ENCODE measurements around the gene TERT.

The TERT gene

DNA sequence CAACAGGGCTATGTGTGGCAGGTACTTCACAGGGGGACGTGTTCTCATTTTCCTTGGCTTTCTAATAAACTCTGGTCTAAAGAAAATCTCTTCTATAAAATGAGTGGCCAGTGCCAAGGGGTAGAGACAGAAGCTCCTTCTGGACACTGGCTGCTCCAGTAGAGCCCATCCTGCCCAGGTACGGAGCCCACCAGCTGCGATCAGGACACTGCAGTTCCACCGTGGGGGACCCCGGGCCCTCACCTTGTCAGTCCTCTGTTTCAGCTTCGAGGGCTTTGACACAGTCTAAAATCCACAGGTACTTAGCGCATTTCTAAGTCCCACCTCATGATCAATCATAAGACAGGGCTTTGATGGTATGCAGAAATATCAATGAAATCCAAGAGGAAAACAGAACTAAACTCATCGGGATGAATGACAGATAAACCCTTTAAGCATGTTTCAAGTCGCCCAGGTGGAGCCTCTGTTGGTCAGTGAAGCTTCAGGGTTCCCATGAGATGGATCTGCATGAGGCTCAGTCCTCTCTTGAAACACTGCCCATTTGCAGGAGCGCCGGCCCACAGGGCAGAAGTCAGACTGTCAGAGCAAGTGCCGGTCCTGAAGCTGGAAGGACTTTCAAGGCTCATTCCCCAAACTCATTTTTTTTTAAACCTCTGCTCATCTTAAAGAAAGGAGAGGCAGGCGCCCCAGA lies 20.3 kb upstream of the TERT start:
- peaks cover 0 to 3% of the 10 kb centered on the region in 2 donors for H3K4me1 ChIP-seq (ENCODE audit: control insufficient read depth in 1 of 2, insufficient read depth in 2 of 2, low read length in 2 of 2)
- H3K4me3 ChIP-seq (ENCODE audit: low read depth in 1 of 2, low read length in 2 of 2): peak overlapping the region in 1 of 2 donors; percentile 42
- no peaks in the 10 kb centered on the region for H3K9me3 ChIP-seq (ENCODE audit: control insufficient read depth in 1 of 2, low read length in 2 of 2)
- H3K27ac ChIP-seq (ENCODE audit: low read length): no peak overlapping the region
- H3K27me3 ChIP-seq (ENCODE audit: low read depth, low read length): no peaks in the 10 kb centered on the region
- peaks cover 22 to 28% of the 10 kb centered on the region in 2 donors for H3K36me3 ChIP-seq (ENCODE audit: control insufficient read depth in 1 of 2, insufficient read depth in 2 of 2, low read length in 2 of 2)

DNA sequence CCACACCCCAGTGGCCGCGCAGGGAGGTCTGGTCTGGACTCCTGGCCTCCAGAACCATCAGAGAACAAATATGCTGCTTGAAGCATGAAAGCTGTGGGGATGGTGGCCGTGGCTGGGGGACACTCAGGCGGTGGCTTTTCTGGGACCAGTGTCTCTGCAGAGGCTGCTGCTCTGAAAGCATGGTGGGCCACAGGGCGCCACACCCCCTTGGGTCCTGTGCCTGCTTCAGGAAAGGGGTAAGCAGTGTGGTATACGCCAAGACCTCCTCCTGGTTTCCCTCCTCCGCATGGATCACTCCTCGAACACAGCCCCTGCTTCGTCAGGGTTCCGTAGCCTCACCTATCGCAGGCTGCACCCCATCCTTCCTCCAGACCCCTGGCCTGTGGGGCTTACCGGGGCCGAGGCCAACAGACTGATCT lies 19.7 kb upstream of the TERT start:
- H3K4me1 ChIP-seq (ENCODE audit: control insufficient read depth in 1 of 2, insufficient read depth in 2 of 2, low read length in 2 of 2): peaks cover 0 to 3% of the 10 kb centered on the region in 2 donors
- no peaks in the 10 kb centered on the region for H3K9me3 ChIP-seq (ENCODE audit: control insufficient read depth in 1 of 2, low read length in 2 of 2)
- H3K27me3 ChIP-seq (ENCODE audit: low read depth, low read length): no peaks in the 10 kb centered on the region
- H3K4me3 ChIP-seq (ENCODE audit: low read depth in 1 of 2, low read length in 2 of 2): no peak overlapping the region
- peaks cover 16 to 22% of the 10 kb centered on the region in 2 donors for H3K36me3 ChIP-seq (ENCODE audit: control insufficient read depth in 1 of 2, insufficient read depth in 2 of 2, low read length in 2 of 2)
- H3K27ac ChIP-seq (ENCODE audit: low read length): no peak overlapping the region

DNA sequence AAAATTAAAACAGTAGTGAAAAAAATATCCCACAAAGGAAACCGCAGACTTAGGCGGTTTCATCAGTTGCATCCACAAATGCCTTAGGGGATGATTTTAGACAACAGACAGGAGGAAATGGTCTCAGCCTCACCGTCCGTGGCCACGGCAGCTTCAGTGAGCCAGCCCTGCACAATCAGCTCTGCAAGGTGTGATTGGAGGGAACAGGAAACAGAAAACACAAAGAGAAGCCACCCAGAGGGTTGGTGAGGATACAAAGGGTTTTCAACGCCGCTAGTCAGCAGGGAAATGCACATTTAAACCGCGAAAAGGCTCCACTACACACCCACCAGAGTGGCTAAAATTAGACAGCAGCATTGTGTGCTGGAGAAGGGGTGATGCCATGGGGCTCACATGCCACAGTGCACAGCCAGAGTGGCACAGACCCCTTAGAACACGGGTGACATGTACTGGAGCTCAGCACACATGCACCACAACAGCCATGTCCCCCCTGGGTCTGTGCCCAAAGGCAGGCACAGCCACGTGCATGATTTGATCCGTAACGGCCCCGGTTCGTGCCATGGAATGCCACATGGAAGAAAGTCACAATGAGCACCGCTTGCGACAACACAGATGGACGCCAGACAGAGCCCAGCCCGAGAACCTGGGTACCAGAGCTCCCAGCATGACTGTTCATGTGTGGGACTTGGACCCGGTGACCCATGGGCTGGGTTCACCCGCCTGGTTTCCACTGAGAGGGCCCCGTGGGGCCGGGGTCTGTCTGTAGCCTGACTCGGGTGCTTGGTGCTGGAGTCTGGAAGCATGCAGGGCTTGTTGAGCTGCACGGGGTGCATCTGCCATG lies 18.3 kb upstream of the TERT start:
- no peaks in the 10 kb centered on the region for H3K27me3 ChIP-seq (ENCODE audit: low read depth, low read length)
- peaks cover 7 to 8% of the 10 kb centered on the region in 2 donors for H3K36me3 ChIP-seq (ENCODE audit: control insufficient read depth in 1 of 2, insufficient read depth in 2 of 2, low read length in 2 of 2)
- no peak overlapping the region for H3K4me3 ChIP-seq (ENCODE audit: low read depth in 1 of 2, low read length in 2 of 2)
- H3K9me3 ChIP-seq (ENCODE audit: control insufficient read depth in 1 of 2, low read length in 2 of 2): no peaks in the 10 kb centered on the region
- H3K4me1 ChIP-seq (ENCODE audit: control insufficient read depth in 1 of 2, insufficient read depth in 2 of 2, low read length in 2 of 2): peaks cover 0 to 3% of the 10 kb centered on the region in 2 donors
- no peak overlapping the region for H3K27ac ChIP-seq (ENCODE audit: low read length)

DNA sequence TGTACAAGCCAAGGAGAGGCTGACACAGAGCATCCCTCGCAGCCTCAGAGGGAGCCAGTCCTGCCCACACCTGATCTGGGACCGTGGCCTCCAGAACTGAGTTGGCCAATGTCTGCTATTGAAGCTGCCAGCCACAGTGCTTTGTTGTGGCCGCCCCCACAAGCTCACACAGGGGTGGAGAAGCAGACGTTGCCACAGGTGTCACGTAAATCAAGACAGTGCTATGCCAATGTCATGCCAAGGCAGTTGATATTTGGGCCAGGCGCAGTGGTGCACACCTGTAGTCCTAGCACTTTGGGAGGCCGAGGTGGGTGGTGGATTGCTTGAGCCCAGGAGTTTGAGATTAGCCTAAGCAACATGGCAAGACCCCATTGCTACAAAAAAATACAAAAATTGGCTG lies 17.3 kb upstream of the TERT start:
- Histone ChIP-seq H3K27me3 (ENCODE audit: low read depth, low read length) (no peaks in the 10 kb centered on the region), H3K27ac (ENCODE audit: low read length) (no peak overlapping the region), H3K4me3 (ENCODE audit: low read depth in 1 of 2, low read length in 2 of 2) (no peak overlapping the region), H3K4me1 (ENCODE audit: control insufficient read depth in 1 of 2, insufficient read depth in 2 of 2, low read length in 2 of 2) (peaks cover 0 to 3% of the 10 kb centered on the region in 2 donors), H3K9me3 (ENCODE audit: control insufficient read depth in 1 of 2, low read length in 2 of 2) (no peaks in the 10 kb centered on the region), H3K36me3 (ENCODE audit: control insufficient read depth in 1 of 2, insufficient read depth in 2 of 2, low read length in 2 of 2) (no peaks in the 10 kb centered on the region)

DNA sequence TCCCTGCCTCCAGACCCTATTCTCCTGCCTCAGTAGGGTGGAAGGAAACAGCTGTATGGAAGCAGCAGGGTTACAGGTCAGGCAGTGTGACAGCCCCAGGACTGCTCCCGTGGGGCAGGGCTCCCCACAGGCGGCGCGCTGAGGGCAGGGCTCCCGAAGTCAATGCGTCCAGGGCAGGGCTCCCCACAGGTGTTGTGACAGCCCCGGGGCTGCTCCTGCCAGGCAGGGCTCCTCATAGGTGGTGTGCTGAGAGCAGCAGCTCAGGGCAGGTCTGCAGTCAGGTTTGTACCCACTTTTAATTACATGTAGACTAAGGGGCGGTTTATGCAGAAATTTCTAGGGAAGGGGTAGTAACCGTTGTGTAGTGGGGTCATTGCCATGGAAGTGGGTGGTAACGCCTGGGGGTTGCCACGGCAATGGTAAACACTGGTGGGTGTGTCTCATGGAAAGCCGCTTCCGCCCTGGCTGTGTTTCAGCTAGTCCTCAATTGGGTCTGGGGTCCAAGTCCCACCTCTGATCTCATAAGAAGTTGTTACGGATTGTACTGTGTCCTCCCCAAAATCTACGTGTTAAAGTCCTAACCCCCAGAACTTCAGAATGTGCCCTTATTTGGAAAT lies 16.7 kb upstream of the TERT start:
- H3K27me3 ChIP-seq (ENCODE audit: low read depth, low read length): no peaks in the 10 kb centered on the region

DNA sequence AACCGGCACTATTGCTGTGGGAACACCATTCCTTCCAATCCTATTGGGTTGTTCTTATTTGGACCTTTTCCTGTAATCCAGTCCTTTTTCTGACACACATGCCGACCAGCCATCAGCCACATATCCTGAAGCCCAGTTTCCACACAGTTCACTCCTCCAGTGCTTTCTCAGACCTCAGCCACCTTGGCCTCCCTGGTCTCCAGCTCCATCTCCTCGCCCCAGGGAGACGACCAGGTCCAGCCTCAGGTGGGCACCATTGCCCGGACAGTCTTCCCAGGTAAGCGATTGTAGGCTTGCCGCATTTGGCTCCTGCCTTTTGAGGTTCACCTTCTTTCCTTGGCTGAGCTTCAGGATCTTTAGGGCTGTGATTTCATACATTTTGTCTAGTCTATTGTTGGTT lies 15.2 kb upstream of the TERT start:
- no peaks in the 10 kb centered on the region for H3K27me3 ChIP-seq (ENCODE audit: low read depth, low read length)
- H3K4me3 ChIP-seq (ENCODE audit: low read depth in 1 of 2, low read length in 2 of 2): no peak overlapping the region
- no peaks in the 10 kb centered on the region for H3K9me3 ChIP-seq (ENCODE audit: control insufficient read depth in 1 of 2, low read length in 2 of 2)
- no peaks in the 10 kb centered on the region for H3K36me3 ChIP-seq (ENCODE audit: control insufficient read depth in 1 of 2, insufficient read depth in 2 of 2, low read length in 2 of 2)
- H3K27ac ChIP-seq (ENCODE audit: low read length): no peak overlapping the region
- no peaks in the 10 kb centered on the region for H3K4me1 ChIP-seq (ENCODE audit: control insufficient read depth in 1 of 2, insufficient read depth in 2 of 2, low read length in 2 of 2)

More for the DNA sequence above, 16.7 kb upstream of the TERT start:
- Histone ChIP-seq H3K27ac (ENCODE audit: low read length) (no peak overlapping the region), H3K4me3 (ENCODE audit: low read depth in 1 of 2, low read length in 2 of 2) (no peak overlapping the region), H3K4me1 (ENCODE audit: control insufficient read depth in 1 of 2, insufficient read depth in 2 of 2, low read length in 2 of 2) (peaks cover 0 to 3% of the 10 kb centered on the region in 2 donors), H3K9me3 (ENCODE audit: control insufficient read depth in 1 of 2, low read length in 2 of 2) (no peaks in the 10 kb centered on the region), H3K36me3 (ENCODE audit: control insufficient read depth in 1 of 2, insufficient read depth in 2 of 2, low read length in 2 of 2) (no peaks in the 10 kb centered on the region)

DNA sequence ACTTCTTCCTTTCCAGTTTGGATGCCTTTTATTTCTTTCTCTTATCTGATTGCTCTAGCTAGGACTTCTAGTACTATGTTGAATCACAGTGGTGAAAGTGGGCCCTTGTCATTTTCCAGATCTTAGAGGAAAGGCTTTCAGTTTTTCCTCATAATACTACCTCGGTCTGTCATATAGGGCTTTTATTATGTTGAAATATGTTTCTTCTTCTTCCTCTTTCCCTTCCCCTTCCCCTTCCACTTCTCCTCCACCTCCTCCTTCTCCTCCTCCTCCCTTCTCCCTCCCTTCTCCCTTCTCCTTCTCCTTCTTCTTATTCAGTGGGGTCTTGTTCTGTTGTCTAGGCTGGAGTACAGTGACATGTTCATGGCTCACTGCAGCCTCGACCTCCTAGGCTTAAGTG lies 9.2 kb upstream of the TERT start:
- Histone ChIP-seq H3K4me3 (ENCODE audit: low read depth in 1 of 2, low read length in 2 of 2) (no peak overlapping the region), H3K27me3 (ENCODE audit: low read depth, low read length) (no peaks in the 10 kb centered on the region), H3K27ac (ENCODE audit: low read length) (no peak overlapping the region), H3K4me1 (ENCODE audit: control insufficient read depth in 1 of 2, insufficient read depth in 2 of 2, low read length in 2 of 2) (no peaks in the 10 kb centered on the region), H3K36me3 (ENCODE audit: control insufficient read depth in 1 of 2, insufficient read depth in 2 of 2, low read length in 2 of 2) (no peaks in the 10 kb centered on the region), H3K9me3 (ENCODE audit: control insufficient read depth in 1 of 2, low read length in 2 of 2) (peaks cover 0 to 6% of the 10 kb centered on the region in 2 donors)

DNA sequence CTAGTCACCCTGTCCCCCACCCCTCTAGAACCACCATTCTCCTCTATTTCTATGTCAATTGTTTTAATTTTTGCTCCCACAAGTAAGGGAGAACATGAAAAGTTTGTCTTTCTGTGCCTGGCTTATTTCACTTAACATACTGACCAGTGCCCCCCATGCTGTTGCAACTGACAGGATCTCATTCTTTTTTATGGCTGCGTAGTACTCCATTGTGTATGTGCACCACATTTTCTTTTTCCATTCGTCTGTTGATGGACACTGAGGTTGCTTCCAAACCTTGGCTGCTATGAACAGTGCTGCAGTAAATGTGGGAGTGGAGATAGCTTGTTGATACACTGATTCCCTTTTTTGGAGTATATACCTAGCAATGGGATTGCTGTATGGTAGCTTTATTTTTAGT lies 7.4 kb upstream of the TERT start:
- Histone ChIP-seq H3K4me1 (ENCODE audit: control insufficient read depth in 1 of 2, insufficient read depth in 2 of 2, low read length in 2 of 2) (no peaks in the 10 kb centered on the region), H3K36me3 (ENCODE audit: control insufficient read depth in 1 of 2, insufficient read depth in 2 of 2, low read length in 2 of 2) (no peaks in the 10 kb centered on the region), H3K27me3 (ENCODE audit: low read depth, low read length) (no peaks in the 10 kb centered on the region), H3K27ac (ENCODE audit: low read length) (no peak overlapping the region), H3K9me3 (ENCODE audit: control insufficient read depth in 1 of 2, low read length in 2 of 2) (peaks cover 0 to 6% of the 10 kb centered on the region in 2 donors), H3K4me3 (ENCODE audit: low read depth in 1 of 2, low read length in 2 of 2) (no peak overlapping the region)

DNA sequence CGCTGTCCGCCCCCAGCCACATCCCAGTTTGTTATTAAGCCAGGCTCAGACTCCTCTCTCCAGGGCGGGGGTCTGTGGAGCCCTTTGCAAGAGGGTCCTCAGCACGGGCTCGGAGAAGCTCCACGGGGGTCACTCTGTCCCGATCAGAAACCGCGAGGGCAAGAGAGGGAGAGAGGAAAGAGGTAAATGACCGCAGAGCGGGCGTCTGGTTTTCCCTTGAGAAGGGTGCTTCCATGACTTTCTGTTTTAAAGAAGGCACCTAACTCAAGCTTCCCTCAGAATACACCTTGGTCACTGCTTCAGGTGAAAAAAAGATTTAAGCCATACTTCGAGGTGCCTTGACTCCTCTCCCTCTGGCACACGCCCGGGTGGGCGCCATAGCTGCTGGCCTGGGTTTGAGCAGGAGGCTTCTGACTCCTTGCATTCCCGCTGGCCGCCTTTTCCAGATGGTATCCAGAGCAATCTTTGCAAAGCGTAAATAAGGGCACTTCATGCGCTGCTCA lies 5.8 kb upstream of the TERT start:
- H3K9me3 ChIP-seq (ENCODE audit: control insufficient read depth in 1 of 2, low read length in 2 of 2): peaks cover 0 to 6% of the 10 kb centered on the region in 2 donors
- H3K27ac ChIP-seq (ENCODE audit: low read length): no peak overlapping the region
- H3K36me3 ChIP-seq (ENCODE audit: control insufficient read depth in 1 of 2, insufficient read depth in 2 of 2, low read length in 2 of 2): no peaks in the 10 kb centered on the region
- H3K4me1 ChIP-seq (ENCODE audit: control insufficient read depth in 1 of 2, insufficient read depth in 2 of 2, low read length in 2 of 2): no peaks in the 10 kb centered on the region
- H3K27me3 ChIP-seq (ENCODE audit: low read depth, low read length): no peaks in the 10 kb centered on the region
- no peak overlapping the region for H3K4me3 ChIP-seq (ENCODE audit: low read depth in 1 of 2, low read length in 2 of 2)

DNA sequence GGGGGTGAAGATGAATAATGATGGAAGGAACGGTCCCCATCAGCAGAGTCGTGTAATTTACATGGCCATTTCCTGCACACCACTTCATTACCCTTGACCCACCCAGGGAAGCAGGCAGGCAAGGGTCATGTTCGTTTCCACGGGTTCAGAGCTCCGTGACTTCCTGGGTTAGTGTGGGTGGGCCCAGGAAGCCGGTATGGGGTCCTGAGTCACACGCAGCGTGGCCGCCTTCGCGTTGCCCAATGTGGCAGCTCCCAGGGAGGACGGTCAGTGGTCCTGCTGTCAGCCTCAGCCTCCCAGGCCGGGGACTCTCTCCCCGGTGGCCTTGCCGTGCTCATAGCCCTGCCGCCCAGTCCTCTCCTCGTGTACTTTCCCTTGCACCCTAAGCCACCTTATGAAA lies 5.1 kb upstream of the TERT start:
- Histone ChIP-seq H3K4me1 (ENCODE audit: control insufficient read depth in 1 of 2, insufficient read depth in 2 of 2, low read length in 2 of 2) (no peaks in the 10 kb centered on the region), H3K27me3 (ENCODE audit: low read depth, low read length) (no peaks in the 10 kb centered on the region), H3K4me3 (ENCODE audit: low read depth in 1 of 2, low read length in 2 of 2) (no peak overlapping the region), H3K27ac (ENCODE audit: low read length) (no peak overlapping the region), H3K9me3 (ENCODE audit: control insufficient read depth in 1 of 2, low read length in 2 of 2) (peaks cover 0 to 6% of the 10 kb centered on the region in 2 donors), H3K36me3 (ENCODE audit: control insufficient read depth in 1 of 2, insufficient read depth in 2 of 2, low read length in 2 of 2) (no peaks in the 10 kb centered on the region)

DNA sequence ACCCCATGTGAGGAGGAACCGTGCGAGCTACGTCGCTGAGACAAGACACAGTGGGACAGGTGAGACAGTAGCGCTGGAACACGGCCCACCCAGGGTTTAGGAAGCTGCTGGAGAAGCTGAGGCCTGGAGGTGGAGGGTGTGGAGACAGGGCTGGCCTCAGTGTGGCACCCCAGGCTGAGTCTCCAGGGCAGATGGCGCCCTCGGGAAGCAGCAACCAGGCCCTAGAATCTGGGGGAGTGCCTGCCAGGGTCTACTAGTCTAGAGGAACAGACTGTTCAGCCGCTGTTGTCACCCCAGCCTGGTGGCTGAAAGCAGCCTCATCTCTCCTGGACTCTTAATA lies 4.6 kb upstream of the TERT start:
- H3K4me3 ChIP-seq (ENCODE audit: low read depth in 1 of 2, low read length in 2 of 2): no peak overlapping the region
- H3K9me3 ChIP-seq (ENCODE audit: control insufficient read depth in 1 of 2, low read length in 2 of 2): peaks cover 0 to 6% of the 10 kb centered on the region in 2 donors
- H3K4me1 ChIP-seq (ENCODE audit: control insufficient read depth in 1 of 2, insufficient read depth in 2 of 2, low read length in 2 of 2): peaks cover 0 to 4% of the 10 kb centered on the region in 2 donors
- no peak overlapping the region for H3K27ac ChIP-seq (ENCODE audit: low read length)
- H3K36me3 ChIP-seq (ENCODE audit: control insufficient read depth in 1 of 2, insufficient read depth in 2 of 2, low read length in 2 of 2): no peaks in the 10 kb centered on the region
- H3K27me3 ChIP-seq (ENCODE audit: low read depth, low read length): no peaks in the 10 kb centered on the region
